ENCODE results near the gene PPFIA1. TPM values are rescaled to one million over a fixed set of nuclear protein-coding genes. Genes with fewer than 3 reads are reported as not detected.
A peak's percentile ranks its signal among the peaks of the same experiment; 100 is the strongest.

The PPFIA1 gene
- total RNA-seq, 4 donors from 2014 or later, result 43.7 to 82.8 (median 69.3) TPM

- no peak for DNase-seq (ENCODE audit: low spot score in 2 of 2)
- Histone ChIP-seq H3K36me3 (no peaks in the 10 kb centered on the region), H3K27ac (no peak overlapping the region), H3K4me3 (no peak overlapping the region), H3K9me3 (no peaks in the 10 kb centered on the region), H3K27me3 (no peaks in the 10 kb centered on the region), H3K4me1 (no peaks in the 10 kb centered on the region)
- TF ChIP-seq CTCF (IDR thresholded peaks at IDR 0.05) (no peak), EP300 (IDR thresholded peaks at IDR 0.05) (no peak), POLR2A (IDR thresholded peaks at IDR 0.05) (no peak)
- WGBS, 2 donors, result 93% methylated on average over 7 of the region's 7 CpGs
Observed at GRCh38 chr11:70263363-70263762, 7.1 kb upstream of the PPFIA1 start.

GRCh38 chr11:70265341-70265740 is 5.1 kb upstream of the PPFIA1 start:
- no peaks in the 10 kb centered on the region for H3K27me3 ChIP-seq
- peaks cover 0 to 7% (median 2%) of the 10 kb centered on the region in 4 donors for H3K4me1 ChIP-seq
- H3K36me3 ChIP-seq, result no peaks in the 10 kb centered on the region
- H3K27ac ChIP-seq, result no peak overlapping the region
- no peak overlapping the region for H3K4me3 ChIP-seq
- TF ChIP-seq CTCF (IDR thresholded peaks at IDR 0.05) (no peak), EP300 (IDR thresholded peaks at IDR 0.05) (no peak), POLR2A (IDR thresholded peaks at IDR 0.05) (no peak)
- H3K9me3 ChIP-seq, result no peaks in the 10 kb centered on the region
- 36 to 41% methylated on average over 7 of the region's 7 CpGs for WGBS, 2 donors
- DNase-seq (ENCODE audit: low spot score in 2 of 2), result no peak

- H3K4me1 ChIP-seq, result peaks cover 0 to 19% (median 16%) of the 10 kb centered on the region in 4 donors
- DNase-seq (ENCODE audit: low spot score in 2 of 2), result no peak
Observed at GRCh38 chr11:70267405-70267950, 3.0 kb upstream of the PPFIA1 start.

GRCh38 chr11:70268526-70268925 is 2.0 kb upstream of the PPFIA1 start:
- no peak for TF ChIP-seq EP300 (IDR thresholded peaks at IDR 0.05)
- no peak for TF ChIP-seq POLR2A (IDR thresholded peaks at IDR 0.05)
- TF ChIP-seq CTCF (IDR thresholded peaks at IDR 0.05), result no peak
- H3K36me3 ChIP-seq, result peaks cover 0 to 7% (median 0%) of the 10 kb centered on the region in 3 donors
- H3K9me3 ChIP-seq, result no peaks in the 10 kb centered on the region
- H3K27me3 ChIP-seq, result no peaks in the 10 kb centered on the region
- H3K4me1 ChIP-seq, result peaks cover 0 to 30% (median 17%) of the 10 kb centered on the region in 4 donors
- no peak overlapping the region for H3K4me3 ChIP-seq
- no peak overlapping the region for H3K27ac ChIP-seq
- WGBS, 2 donors, result 85 to 90% methylated on average over 10 of the region's 10 CpGs
- DNase-seq (ENCODE audit: low spot score in 2 of 2), result no peak

More at GRCh38 chr11:70267405-70267950, 3.0 kb upstream of the PPFIA1 start:
- TF ChIP-seq CTCF (IDR thresholded peaks at IDR 0.05) (no peak), EP300 (IDR thresholded peaks at IDR 0.05) (no peak), POLR2A (IDR thresholded peaks at IDR 0.05) (no peak)
- Histone ChIP-seq H3K27me3 (no peaks in the 10 kb centered on the region), H3K4me3 (no peak overlapping the region), H3K27ac (no peak overlapping the region), H3K36me3 (no peaks in the 10 kb centered on the region), H3K9me3 (no peaks in the 10 kb centered on the region)
- 64 to 74% methylated on average over 5 of the region's 5 CpGs for whole genome bisulfite sequencing, 2 donors

- Histone ChIP-seq H3K27ac (peak overlapping the region; percentile 76 to 91 (median 86)), H3K36me3 (peaks cover 0 to 32% (median 0%) of the 10 kb centered on the region in 3 donors), H3K4me1 (peaks cover 0 to 32% (median 17%) of the 10 kb centered on the region in 4 donors), H3K9me3 (no peaks in the 10 kb centered on the region), H3K4me3 (peak overlapping the region; percentile 66 to 98 (median 86)), H3K27me3 (no peaks in the 10 kb centered on the region)
- TF ChIP-seq EP300 (IDR thresholded peaks at IDR 0.05) (no peak), POLR2A (IDR thresholded peaks at IDR 0.05) (no peak), CTCF (IDR thresholded peaks at IDR 0.05) (peak in 2 of 5 experiments; percentile 27 to 38)
- no peak for DNase-seq (ENCODE audit: low spot score in 2 of 2)
- WGBS, 2 donors, result 1 to 2% methylated on average over 17 to 50 of the region's 75 CpGs
Observed at GRCh38 chr11:70270877-70271648, 573 bp downstream of the PPFIA1 start.
